Parathyroid adenoma (tissue), 2 donors: ENCODE results near the gene PNMA8B.

Experiments
- H2AFZ ChIP-seq: fragments of 300-600 bp; sonication (generic); one replicate; pipeline ENCODE4 v1.7.0; 2017; ENCODE audit warnings: antibody characterized with exemption, mild to moderate bottlenecking
- H3K27ac ChIP-seq: fragments of 300-600 bp; sonication (generic); one replicate; pipeline ENCODE4 v1.7.0; 2017
- H3K27me3 ChIP-seq: fragments of 300-600 bp; sonication (generic); one replicate; pipeline ENCODE4 v1.7.0; 2017; ENCODE audit warnings: low read length; ENCODE audit not compliant: control insufficient read depth, insufficient read depth
- H3K36me3 ChIP-seq: fragments of 300-600 bp; sonication (generic); one replicate; pipeline ENCODE4 v1.7.0; 2017; ENCODE audit warnings: low read length; ENCODE audit not compliant: control insufficient read depth, insufficient read depth
- H3K4me1 ChIP-seq: fragments of 300-600 bp; sonication (generic); one replicate; pipeline ENCODE4 v1.7.0; 2017; ENCODE audit warnings: control low read depth
- H3K4me2 ChIP-seq: fragments of 300-600 bp; sonication (generic); one replicate; pipeline ENCODE4 v1.7.0; 2017; ENCODE audit warnings: low read length
- H3K4me3 ChIP-seq: fragments of 300-600 bp; sonication (generic); one replicate; pipeline ENCODE4 v1.7.0; 2017; ENCODE audit warnings: low read depth, low read length
- H3K79me2 ChIP-seq: fragments of 300-600 bp; sonication (generic); one replicate; pipeline ENCODE4 v1.7.0; 2017; ENCODE audit warnings: control low read depth
- H3K9ac ChIP-seq: fragments of 300-600 bp; sonication (generic); one replicate; pipeline ENCODE4 v1.7.0; 2017; ENCODE audit warnings: mild to moderate bottlenecking
- H3K9me3 ChIP-seq: fragments of 300-600 bp; sonication (generic); one replicate; pipeline ENCODE4 v1.7.0; 2017; ENCODE audit warnings: low read length; ENCODE audit not compliant: control insufficient read depth
- CTCF ChIP-seq: fragments of 300-600 bp; sonication (generic); IDR thresholded peaks from one replicate; pipeline ENCODE4 v1.7.0; 2017; ENCODE audit warnings: antibody characterized with exemption, mild to moderate bottlenecking
- donor health status: primary hyperparathyroidism.

Gene PNMA8B

DNA sequence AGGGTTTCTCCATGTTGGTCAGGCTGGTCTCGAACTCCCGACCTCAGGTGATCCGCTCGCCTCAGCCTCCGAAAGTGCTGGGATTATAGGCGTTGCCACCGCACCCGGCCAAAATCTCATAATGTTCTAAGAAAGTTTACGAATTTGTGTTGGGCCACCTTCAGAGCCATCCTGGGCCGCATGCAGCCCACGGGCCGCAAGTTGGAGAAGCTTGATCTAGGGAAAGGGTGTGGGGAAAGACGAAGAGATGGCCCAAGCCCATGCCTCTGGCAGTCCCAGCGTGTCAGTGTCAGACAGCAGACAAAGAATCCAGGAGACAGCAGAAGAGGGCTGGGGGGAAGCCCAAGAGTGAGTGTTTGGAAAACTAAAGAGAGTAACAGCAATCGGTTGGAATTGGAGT lies 49.6 kb downstream of the PNMA8B start:
- Histone ChIP-seq H2AFZ (no peak overlapping the region), H3K27ac (no peak overlapping the region), H3K79me2 (no peaks in the 10 kb centered on the region), H3K4me1 (no peaks in the 10 kb centered on the region), H3K27me3 (no peaks in the 10 kb centered on the region), H3K9ac (no peak overlapping the region), H3K4me3 (no peak overlapping the region), H3K36me3 (no peaks in the 10 kb centered on the region), H3K9me3 (no peaks in the 10 kb centered on the region), H3K4me2 (no peak overlapping the region)
- TF ChIP-seq CTCF = no peak

GRCh38 chr19:46442808-46443450 lies 52.7 kb downstream of the PNMA8B start:
- no peaks in the 10 kb centered on the region for H3K4me1 ChIP-seq

DNA sequence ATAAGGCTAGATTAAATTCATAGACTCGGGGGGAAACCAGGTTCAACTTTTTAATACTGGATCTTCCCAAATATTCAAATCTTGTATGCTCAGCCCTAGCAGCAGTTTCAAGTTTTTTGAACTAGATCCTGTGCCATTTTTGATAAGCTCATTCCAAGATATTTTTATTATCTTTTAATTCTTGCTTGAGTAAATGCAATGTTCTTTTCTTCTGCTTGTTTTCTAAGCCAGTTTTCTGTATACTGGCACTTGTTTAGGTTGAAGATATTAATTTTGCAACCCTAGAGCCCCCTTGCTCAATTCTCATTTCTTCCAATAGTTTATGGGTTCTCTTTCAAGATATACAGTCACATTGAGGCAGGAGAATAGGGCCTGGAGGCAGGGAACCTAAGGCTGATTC lies 53.8 kb downstream of the PNMA8B start:
- Histone ChIP-seq H3K4me3 (no peak overlapping the region), H3K27ac (no peak overlapping the region), H3K9me3 (no peaks in the 10 kb centered on the region), H3K36me3 (no peaks in the 10 kb centered on the region), H2AFZ (no peak overlapping the region), H3K9ac (no peak overlapping the region), H3K79me2 (no peaks in the 10 kb centered on the region), H3K27me3 (no peaks in the 10 kb centered on the region), H3K4me2 (no peak overlapping the region), H3K4me1 (no peaks in the 10 kb centered on the region)
- no peak for TF ChIP-seq CTCF

More at GRCh38 chr19:46442808-46443450, 52.7 kb downstream of the PNMA8B start:
- no peak overlapping the region for H2AFZ ChIP-seq
- no peak overlapping the region for H3K27ac ChIP-seq
- H3K27me3 ChIP-seq = no peaks in the 10 kb centered on the region
- no peaks in the 10 kb centered on the region for H3K9me3 ChIP-seq
- H3K9ac ChIP-seq = no peak overlapping the region
- H3K79me2 ChIP-seq = no peaks in the 10 kb centered on the region
- H3K4me3 ChIP-seq = no peak overlapping the region
- H3K36me3 ChIP-seq = no peaks in the 10 kb centered on the region
- no peak for TF ChIP-seq CTCF
- no peak overlapping the region for H3K4me2 ChIP-seq
